Measurements from ENCODE around the gene EPHB1. TPM values are rescaled to one million over a fixed set of nuclear protein-coding genes. Genes with fewer than 3 reads are reported as not detected.

EPHB1 gene
- 10 to 100 TPM in 1 of 2 donors, 1 to 10 TPM in 1; 2.3 to 21.2 TPM for total RNA-seq

- TF ChIP-seq POLR2A (IDR thresholded peaks at IDR 0.05) (peak; percentile 41), POLR2AphosphoS5 (IDR thresholded peaks at IDR 0.05) (peak; percentile 71)
- TF ChIP-seq, protein P1, sequence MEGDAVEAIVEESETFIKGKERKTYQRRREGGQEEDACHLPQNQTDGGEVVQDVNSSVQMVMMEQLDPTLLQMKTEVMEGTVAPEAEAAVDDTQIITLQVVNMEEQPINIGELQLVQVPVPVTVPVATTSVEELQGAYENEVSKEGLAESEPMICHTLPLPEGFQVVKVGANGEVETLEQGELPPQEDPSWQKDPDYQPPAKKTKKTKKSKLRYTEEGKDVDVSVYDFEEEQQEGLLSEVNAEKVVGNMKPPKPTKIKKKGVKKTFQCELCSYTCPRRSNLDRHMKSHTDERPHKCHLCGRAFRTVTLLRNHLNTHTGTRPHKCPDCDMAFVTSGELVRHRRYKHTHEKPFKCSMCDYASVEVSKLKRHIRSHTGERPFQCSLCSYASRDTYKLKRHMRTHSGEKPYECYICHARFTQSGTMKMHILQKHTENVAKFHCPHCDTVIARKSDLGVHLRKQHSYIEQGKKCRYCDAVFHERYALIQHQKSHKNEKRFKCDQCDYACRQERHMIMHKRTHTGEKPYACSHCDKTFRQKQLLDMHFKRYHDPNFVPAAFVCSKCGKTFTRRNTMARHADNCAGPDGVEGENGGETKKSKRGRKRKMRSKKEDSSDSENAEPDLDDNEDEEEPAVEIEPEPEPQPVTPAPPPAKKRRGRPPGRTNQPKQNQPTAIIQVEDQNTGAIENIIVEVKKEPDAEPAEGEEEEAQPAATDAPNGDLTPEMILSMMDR (IDR thresholded peaks at IDR 0.05), result peak; percentile 67 to 91 (median 86)
- Histone ChIP-seq H3K27me3 (replicated peaks; ENCODE audit: insufficient read depth) (peaks cover 11% of the 10 kb centered on the region), H3K9me3 (no peaks in the 10 kb centered on the region), H3K36me3 (no peaks in the 10 kb centered on the region), H3K27ac (peak within 1 kb of the TSS in 1 of 2 donors; percentile 32), H3K4me1 (replicated peaks) (peaks cover 4% of the 10 kb centered on the region), H3K4me3 (peak within 1 kb of the TSS; percentile 21 to 38)
- 1% methylated on average over 67 of the region's 70 CpGs for WGBS
- intact Hi-C loops (cut with DNase I), result loop anchor here (2.0 to 10.0 kb wide), 7 partner anchors 137 to 1250 kb away; no protein-coding TSS in a partner anchor
- DNase-seq (ENCODE audit: low spot score), result peak; percentile 77
These were observed at the start of gene EPHB1 for GRCh38 chr3:134794950-134795745. TSS of gene EPHB1 (plus strand) at chr3:134795260.

- no peak for DNase-seq (ENCODE audit: low spot score)
- H3K4me3 ChIP-seq, result no peak overlapping the region
- WGBS, result 100% methylated on average over 1 of the region's 1 CpG
- TF ChIP-seq, protein P1 (IDR thresholded peaks at IDR 0.05), result no peak
- no peak for TF ChIP-seq POLR2AphosphoS5 (IDR thresholded peaks at IDR 0.05)
- no peak for TF ChIP-seq POLR2A (IDR thresholded peaks at IDR 0.05)
- no peaks in the 10 kb centered on the region for H3K36me3 ChIP-seq
- H3K27ac ChIP-seq, result no peak overlapping the region
- H3K4me1 ChIP-seq (replicated peaks), result no peaks in the 10 kb centered on the region
- no peaks in the 10 kb centered on the region for H3K27me3 ChIP-seq (replicated peaks; ENCODE audit: insufficient read depth)
- intact Hi-C loops (cut with DNase I), result no loop called here
- no peaks in the 10 kb centered on the region for H3K9me3 ChIP-seq
These were observed 46.4 kb upstream of the EPHB1 start for GRCh38 chr3:134748698-134749097.

DNA sequence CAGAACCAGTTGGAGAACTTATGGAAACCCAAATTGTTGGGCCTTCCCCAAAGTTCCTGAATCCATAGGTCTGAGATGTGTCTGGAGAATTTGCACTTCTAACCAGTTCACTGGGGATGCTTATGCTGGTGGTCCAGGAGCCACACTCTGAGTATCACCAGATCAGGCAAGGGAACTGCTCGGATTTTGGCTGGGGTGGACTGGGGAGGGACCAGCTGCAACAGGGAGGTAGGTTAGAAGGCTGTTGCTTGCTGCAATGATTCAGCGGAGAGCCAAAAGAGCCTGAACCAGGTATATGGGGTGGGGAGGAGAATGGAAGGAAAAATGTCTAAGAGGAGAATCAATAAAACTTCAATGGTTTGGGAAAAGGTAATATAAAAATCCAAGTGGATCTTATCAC is 45.9 kb upstream of the EPHB1 start:
- Histone ChIP-seq H3K4me3 (no peak overlapping the region), H3K4me1 (replicated peaks) (no peaks in the 10 kb centered on the region), H3K27ac (no peak overlapping the region), H3K27me3 (replicated peaks; ENCODE audit: insufficient read depth) (no peaks in the 10 kb centered on the region), H3K36me3 (no peaks in the 10 kb centered on the region), H3K9me3 (no peaks in the 10 kb centered on the region)
- 98% methylated on average over 2 of the region's 2 CpGs for WGBS
- intact Hi-C loops (cut with DNase I), result no loop called here
- TF ChIP-seq POLR2A (IDR thresholded peaks at IDR 0.05), result no peak
- no peak for TF ChIP-seq POLR2AphosphoS5 (IDR thresholded peaks at IDR 0.05)
- TF ChIP-seq, protein P1 (IDR thresholded peaks at IDR 0.05), result no peak
- DNase-seq (ENCODE audit: low spot score), result no peak

GRCh38 chr3:134749802-134750553 is 45.1 kb upstream of the EPHB1 start:
- Histone ChIP-seq H3K27me3 (replicated peaks; ENCODE audit: insufficient read depth) (no peaks in the 10 kb centered on the region), H3K36me3 (no peaks in the 10 kb centered on the region), H3K27ac (no peak overlapping the region), H3K4me1 (replicated peaks) (no peaks in the 10 kb centered on the region), H3K4me3 (no peak overlapping the region), H3K9me3 (no peaks in the 10 kb centered on the region)
- intact Hi-C loops (cut with DNase I), result no loop called here
- no peak for DNase-seq (ENCODE audit: low spot score)
- TF ChIP-seq POLR2A (IDR thresholded peaks at IDR 0.05) (no peak), POLR2AphosphoS5 (IDR thresholded peaks at IDR 0.05) (no peak)
- TF ChIP-seq, protein P1 (IDR thresholded peaks at IDR 0.05), result no peak
- 63% methylated on average over 7 of the region's 7 CpGs for WGBS
